ENCODE measurements around the gene SLU7.

- TF ChIP-seq CTCF (IDR thresholded peaks at IDR 0.05): no peak
- TF ChIP-seq POLR2A (IDR thresholded peaks at IDR 0.05): no peak
These were observed 16.7 kb upstream of the SLU7 start for GRCh38 chr5:160435532-160435931.

All from body of pancreas (tissue), 4 donors.